HCT116 (cell line): Measurements from ENCODE around the gene DHX58.

Source experiments
- FOSL1 ChIP-seq: IDR thresholded peaks from 2 replicates; pipeline ENCODE4 v1.6.1; 2012; ENCODE audit warnings: low read depth
- TF ChIP-seq, protein P1 (sequence below), 3 experiments: fragments of 200-600 bp in 1 of 3; sonication (generic) in 1 of 3; IDR thresholded peaks in 2 of 3; conservative IDR thresholded peaks in 1 of 3; 2 replicates each; pipeline ENCODE4 v1.5.1; 2012 to 2017; ENCODE audit warnings: low read depth in 2 of 3, low read length in 2 of 3, antibody characterized with exemption in 1 of 3, borderline replicate concordance in 1 of 3, control low read depth in 1 of 3, mild to moderate bottlenecking in 1 of 3, mixed read lengths in 1 of 3, mixed run types in 1 of 3, moderate library complexity in 1 of 3; ENCODE audit not compliant: insufficient read depth in 1 of 3

DNA sequence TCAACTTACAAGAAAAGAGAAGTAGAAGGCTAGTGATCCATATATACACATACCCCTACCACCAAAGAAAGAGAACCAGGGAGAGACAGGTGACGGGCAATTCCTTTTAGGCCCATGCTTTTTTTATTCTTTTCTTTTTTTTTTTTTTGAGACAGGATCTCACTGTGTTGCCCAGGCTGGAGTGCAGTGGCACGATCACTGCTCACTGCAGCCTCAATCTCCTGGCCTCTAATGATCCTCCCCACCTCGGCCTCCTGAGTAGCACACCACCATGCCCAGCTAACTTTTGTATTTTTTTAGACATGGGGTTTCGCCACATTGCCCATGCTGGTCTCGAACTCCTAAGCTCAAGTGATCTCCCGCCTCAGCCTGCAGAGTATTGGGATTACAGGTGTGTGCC lies 14.9 kb upstream of the DHX58 start:
- TF ChIP-seq FOSL1 = no peak
- TF ChIP-seq, protein P1, sequence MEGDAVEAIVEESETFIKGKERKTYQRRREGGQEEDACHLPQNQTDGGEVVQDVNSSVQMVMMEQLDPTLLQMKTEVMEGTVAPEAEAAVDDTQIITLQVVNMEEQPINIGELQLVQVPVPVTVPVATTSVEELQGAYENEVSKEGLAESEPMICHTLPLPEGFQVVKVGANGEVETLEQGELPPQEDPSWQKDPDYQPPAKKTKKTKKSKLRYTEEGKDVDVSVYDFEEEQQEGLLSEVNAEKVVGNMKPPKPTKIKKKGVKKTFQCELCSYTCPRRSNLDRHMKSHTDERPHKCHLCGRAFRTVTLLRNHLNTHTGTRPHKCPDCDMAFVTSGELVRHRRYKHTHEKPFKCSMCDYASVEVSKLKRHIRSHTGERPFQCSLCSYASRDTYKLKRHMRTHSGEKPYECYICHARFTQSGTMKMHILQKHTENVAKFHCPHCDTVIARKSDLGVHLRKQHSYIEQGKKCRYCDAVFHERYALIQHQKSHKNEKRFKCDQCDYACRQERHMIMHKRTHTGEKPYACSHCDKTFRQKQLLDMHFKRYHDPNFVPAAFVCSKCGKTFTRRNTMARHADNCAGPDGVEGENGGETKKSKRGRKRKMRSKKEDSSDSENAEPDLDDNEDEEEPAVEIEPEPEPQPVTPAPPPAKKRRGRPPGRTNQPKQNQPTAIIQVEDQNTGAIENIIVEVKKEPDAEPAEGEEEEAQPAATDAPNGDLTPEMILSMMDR (IDR thresholded peaks at IDR 0.05 in 2 of 3, conservative IDR thresholded peaks at IDR 0.05 in 1 of 3; ENCODE audit: borderline replicate concordance in 1 of 3, insufficient read depth in 1 of 3, low read depth in 2 of 3, low read length in 2 of 3) = no peak
